ENCODE measurements around the gene LZTFL1. TPM values are rescaled to one million over a fixed set of nuclear protein-coding genes. Genes with fewer than 3 reads are reported as not detected.

LZTFL1 gene
- total and polyA plus RNA-seq, 2 donors (not counting 3 experiments of a cell fraction or from before 2014, with no cell fraction given), result 18.2 to 26.1 TPM

- FAIRE-seq (no peak), DNase-seq (ENCODE audit: low read depth, low spot score) (no peak)
- TF ChIP-seq MAX (IDR thresholded peaks at IDR 0.05; ENCODE audit: insufficient read depth, insufficient read length) (no peak), FOS (IDR thresholded peaks at IDR 0.05; ENCODE audit: borderline replicate concordance, insufficient read depth, low read length) (no peak), GATA2 (IDR thresholded peaks at IDR 0.05; ENCODE audit: insufficient read depth, insufficient read length, low read depth, low read length) (no peak)
- Histone ChIP-seq H3K79me2 (ENCODE audit: control insufficient read depth, insufficient read depth, low read length) (no peaks in the 10 kb centered on the region), H3K9me3 (replicated peaks; ENCODE audit: control insufficient read depth, insufficient read depth, low read length) (no peaks in the 10 kb centered on the region), H3K27me3 (ENCODE audit: control insufficient read depth in 2 of 2, insufficient read depth in 2 of 2, low read length in 2 of 2) (peaks cover 6 to 23% of the 10 kb centered on the region in 2 experiments), H3K27ac (ENCODE audit: insufficient read depth, low read depth, low read length) (no peak overlapping the region), H3K9me1 (replicated peaks; ENCODE audit: control insufficient read depth, extremely low read depth, insufficient read depth, low read length) (no peaks in the 10 kb centered on the region), H3K4me1 (ENCODE audit: control insufficient read depth, extremely low read depth, insufficient read depth, low read length) (no peaks in the 10 kb centered on the region), H3K36me3 (ENCODE audit: control insufficient read depth in 2 of 2, extremely low read depth in 1 of 2, insufficient read depth in 2 of 2, low read length in 2 of 2) (no peaks in the 10 kb centered on the region), H3K9ac (replicated peaks; ENCODE audit: extremely low read depth, insufficient read depth, low read length) (no peak overlapping the region), H3K4me3 (replicated peaks in 1 of 3; ENCODE audit: insufficient read depth in 1 of 3, low read depth in 1 of 3, low read length in 3 of 3) (no peak overlapping the region), H2AFZ (ENCODE audit: low read depth, low read length) (no peak overlapping the region), H3K4me2 (ENCODE audit: insufficient read depth, low read length) (no peak overlapping the region), H4K20me1 (replicated peaks; ENCODE audit: control insufficient read depth, extremely low read depth, insufficient read depth, low read length) (no peaks in the 10 kb centered on the region)
- POLR2A ChIA-PET, result no interaction called here
- CTCF ChIA-PET, result no interaction called here
- BruUV-seq (replicated peaks), result no TSS peak
- dilution Hi-C loops (cut with MboI; ENCODE audit: extremely low pct_ligation_motif_present, low sequenced_read_pairs) (no loop called here), intact Hi-C loops (cut with micrococcal nuclease) (no loop called here)
These were observed 18.6 kb upstream of the LZTFL1 start for GRCh38 chr3:45860481-45860880.

DNA sequence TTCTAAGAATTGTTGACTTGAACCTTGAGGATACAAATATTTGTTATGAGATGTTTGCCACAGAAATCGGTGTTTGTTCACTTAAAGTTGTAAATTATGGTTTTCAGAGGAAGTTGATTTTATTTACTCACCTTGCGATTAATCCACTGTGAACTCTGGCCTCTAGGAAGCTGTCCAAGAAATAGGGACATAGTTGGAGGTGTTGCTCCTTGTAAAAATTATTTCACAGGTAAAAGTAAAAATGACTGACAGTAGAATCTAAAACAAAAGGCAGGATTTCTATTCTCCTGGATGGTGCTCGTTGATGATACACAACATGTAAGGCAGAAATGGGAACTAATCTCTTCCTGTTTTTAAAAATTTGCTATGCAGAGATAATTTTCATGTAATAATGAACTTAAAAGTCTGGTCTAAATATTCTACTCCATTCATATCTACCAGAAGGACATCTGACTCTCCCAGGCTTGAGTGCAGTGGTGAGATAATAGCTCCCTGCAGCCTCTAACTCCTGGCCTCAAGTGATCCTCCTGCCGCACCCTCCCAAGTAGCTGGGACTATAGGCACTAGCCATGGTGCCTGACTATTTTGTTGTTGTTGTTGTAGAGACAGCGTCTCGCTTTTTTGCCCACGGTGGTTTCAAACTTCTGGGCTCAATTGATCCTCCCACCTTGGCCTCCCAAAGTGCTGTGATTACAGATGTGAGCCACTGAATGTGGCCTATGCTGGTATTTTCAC is 17.1 kb upstream of the LZTFL1 start:
- H3K4me1 ChIP-seq (ENCODE audit: control insufficient read depth, extremely low read depth, insufficient read depth, low read length), result no peaks in the 10 kb centered on the region
- intact Hi-C loops (cut with micrococcal nuclease), result no loop called here
- H3K79me2 ChIP-seq (ENCODE audit: control insufficient read depth, insufficient read depth, low read length), result no peaks in the 10 kb centered on the region
- H2AFZ ChIP-seq (ENCODE audit: low read depth, low read length), result no peak overlapping the region
- no peak overlapping the region for H3K9ac ChIP-seq (replicated peaks; ENCODE audit: extremely low read depth, insufficient read depth, low read length)
- H3K4me3 ChIP-seq (replicated peaks in 1 of 3; ENCODE audit: insufficient read depth in 1 of 3, low read depth in 1 of 3, low read length in 3 of 3), result no peak overlapping the region
- H4K20me1 ChIP-seq (replicated peaks; ENCODE audit: control insufficient read depth, extremely low read depth, insufficient read depth, low read length), result no peaks in the 10 kb centered on the region
- no peaks in the 10 kb centered on the region for H3K9me1 ChIP-seq (replicated peaks; ENCODE audit: control insufficient read depth, extremely low read depth, insufficient read depth, low read length)
- no peak overlapping the region for H3K27ac ChIP-seq (ENCODE audit: insufficient read depth, low read depth, low read length)
- no TSS peak for BruUV-seq (replicated peaks)
- dilution Hi-C loops (cut with MboI; ENCODE audit: extremely low pct_ligation_motif_present, low sequenced_read_pairs), result no loop called here
- H3K9me3 ChIP-seq (replicated peaks; ENCODE audit: control insufficient read depth, insufficient read depth, low read length), result no peaks in the 10 kb centered on the region
- peaks cover 3 to 14% of the 10 kb centered on the region in 2 experiments for H3K27me3 ChIP-seq (ENCODE audit: control insufficient read depth in 2 of 2, insufficient read depth in 2 of 2, low read length in 2 of 2)
- H3K4me2 ChIP-seq (ENCODE audit: insufficient read depth, low read length), result no peak overlapping the region
- TF ChIP-seq MYC (IDR thresholded peaks at IDR 0.05; ENCODE audit: low read depth, low read length) (no peak), GATA2 (IDR thresholded peaks at IDR 0.05; ENCODE audit: insufficient read depth, insufficient read length, low read depth, low read length) (no peak), POLR2AphosphoS5 (IDR thresholded peaks at IDR 0.05; ENCODE audit: insufficient read depth, low read depth, low read length) (no peak), EZH2 (IDR thresholded peaks at IDR 0.05; ENCODE audit: borderline replicate concordance, low read depth, low read length, severe bottlenecking) (no peak), JUN (IDR thresholded peaks at IDR 0.05; ENCODE audit: borderline replicate concordance, insufficient read depth, insufficient read length, low read depth) (no peak), FOS (IDR thresholded peaks at IDR 0.05; ENCODE audit: borderline replicate concordance, insufficient read depth, low read length) (no peak)
- TF ChIP-seq, protein P1, sequence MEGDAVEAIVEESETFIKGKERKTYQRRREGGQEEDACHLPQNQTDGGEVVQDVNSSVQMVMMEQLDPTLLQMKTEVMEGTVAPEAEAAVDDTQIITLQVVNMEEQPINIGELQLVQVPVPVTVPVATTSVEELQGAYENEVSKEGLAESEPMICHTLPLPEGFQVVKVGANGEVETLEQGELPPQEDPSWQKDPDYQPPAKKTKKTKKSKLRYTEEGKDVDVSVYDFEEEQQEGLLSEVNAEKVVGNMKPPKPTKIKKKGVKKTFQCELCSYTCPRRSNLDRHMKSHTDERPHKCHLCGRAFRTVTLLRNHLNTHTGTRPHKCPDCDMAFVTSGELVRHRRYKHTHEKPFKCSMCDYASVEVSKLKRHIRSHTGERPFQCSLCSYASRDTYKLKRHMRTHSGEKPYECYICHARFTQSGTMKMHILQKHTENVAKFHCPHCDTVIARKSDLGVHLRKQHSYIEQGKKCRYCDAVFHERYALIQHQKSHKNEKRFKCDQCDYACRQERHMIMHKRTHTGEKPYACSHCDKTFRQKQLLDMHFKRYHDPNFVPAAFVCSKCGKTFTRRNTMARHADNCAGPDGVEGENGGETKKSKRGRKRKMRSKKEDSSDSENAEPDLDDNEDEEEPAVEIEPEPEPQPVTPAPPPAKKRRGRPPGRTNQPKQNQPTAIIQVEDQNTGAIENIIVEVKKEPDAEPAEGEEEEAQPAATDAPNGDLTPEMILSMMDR (IDR thresholded peaks at IDR 0.05; ENCODE audit: extremely low read depth in 1 of 2, insufficient read depth in 1 of 2, low read depth in 1 of 2, low read length in 2 of 2), result no peak
- no peaks in the 10 kb centered on the region for H3K36me3 ChIP-seq (ENCODE audit: control insufficient read depth in 2 of 2, extremely low read depth in 1 of 2, insufficient read depth in 2 of 2, low read length in 2 of 2)
- DNase-seq (ENCODE audit: low read depth, low spot score), result no peak
- no peak for FAIRE-seq
- CTCF ChIA-PET, result interaction anchor here (0.7 to 1.0 kb wide), 2 partner anchors 9 to 348 kb away, joined by 3 to 4 read pairs; no protein-coding TSS in a partner anchor
- POLR2A ChIA-PET, result no interaction called here
